H9 (cell line): ENCODE data around the gene PAK6. TPM values are rescaled to one million over a fixed set of nuclear protein-coding genes. Genes with fewer than 3 reads are reported as not detected.
A peak's percentile ranks its signal among the peaks of the same experiment; 100 is the strongest.

Source experiments
- DNase-seq: peaks from one replicate; pipeline ENCODE4 v3.0.0-alpha.2; 2017
- H2AFZ ChIP-seq: one replicate; pipeline ENCODE4 v1.6.1; 2013; ENCODE audit warnings: mild to moderate bottlenecking, low read length, control low read depth, moderate library complexity
- H2AK5ac ChIP-seq: 2 replicates; pipeline ENCODE4 v1.6.1; 2013; ENCODE audit warnings: low read length, control low read depth, mixed read lengths; ENCODE audit not compliant: insufficient read length
- H2BK120ac ChIP-seq: one replicate; pipeline ENCODE4 v1.6.1; 2013; ENCODE audit warnings: low read depth, mild to moderate bottlenecking, low read length, control low read depth, inconsistent platforms; ENCODE audit not compliant: poor library complexity, severe bottlenecking
- H2BK12ac ChIP-seq: 2 replicates; pipeline ENCODE4 v1.6.1; 2013; ENCODE audit warnings: low read length, control low read depth, mixed read lengths, low read depth; ENCODE audit not compliant: insufficient read length
- H2BK15ac ChIP-seq: 2 replicates; pipeline ENCODE4 v1.6.1; 2013; ENCODE audit warnings: low read depth, low read length, control low read depth
- H2BK20ac ChIP-seq: one replicate; pipeline ENCODE4 v1.6.1; 2013; ENCODE audit warnings: low read depth, mild to moderate bottlenecking, low read length, control low read depth, inconsistent platforms; ENCODE audit not compliant: poor library complexity, severe bottlenecking
- H2BK5ac ChIP-seq: 2 replicates; pipeline ENCODE4 v1.6.1; 2013; ENCODE audit warnings: low read length, control low read depth, mixed read lengths; ENCODE audit not compliant: insufficient read length
- H3K14ac ChIP-seq: 2 replicates; pipeline ENCODE4 v1.6.1; 2013; ENCODE audit warnings: low read length, control low read depth; ENCODE audit not compliant: insufficient read depth
- H3K18ac ChIP-seq: 2 replicates; pipeline ENCODE4 v1.6.1; 2013; ENCODE audit warnings: low read depth, mild to moderate bottlenecking, mixed read lengths, low read length, control low read depth; ENCODE audit not compliant: insufficient read length
- H3K23ac ChIP-seq: 2 replicates; pipeline ENCODE4 v1.6.1; 2013; ENCODE audit warnings: low read length, control low read depth, mixed read lengths, low read depth; ENCODE audit not compliant: insufficient read length
- H3K23me2 ChIP-seq: 2 replicates; pipeline ENCODE4 v1.6.1; 2013; ENCODE audit warnings: low read depth, mild to moderate bottlenecking, mixed read lengths, low read length, control low read depth; ENCODE audit not compliant: insufficient read length, poor library complexity, severe bottlenecking
- H3K27ac ChIP-seq: 2 replicates; pipeline ENCODE4 v1.5.1; 2013; ENCODE audit warnings: low read length, control low read depth, mixed read lengths, low read depth; ENCODE audit not compliant: insufficient read length
- H3K27me3 ChIP-seq: 2 replicates; pipeline ENCODE4 v1.6.1; 2013; ENCODE audit warnings: low read length, control low read depth, inconsistent platforms; ENCODE audit not compliant: insufficient read depth
- H3K4ac ChIP-seq: 2 replicates; pipeline ENCODE4 v1.6.1; 2013; ENCODE audit warnings: low read depth, mild to moderate bottlenecking, control low read depth, inconsistent platforms, low read length, moderate library complexity
- H3K4me1 ChIP-seq: 2 replicates; pipeline ENCODE4 v1.6.1; 2013; ENCODE audit warnings: low read length, control low read depth, inconsistent platforms; ENCODE audit not compliant: insufficient read depth
- H3K4me2 ChIP-seq: 2 replicates; pipeline ENCODE4 v1.6.1; 2013; ENCODE audit warnings: low read length, control low read depth, mixed read lengths; ENCODE audit not compliant: insufficient read length, insufficient read depth
- H3K56ac ChIP-seq: 2 replicates; pipeline ENCODE4 v1.6.1; 2013; ENCODE audit warnings: low read depth, mild to moderate bottlenecking, mixed read lengths, low read length, control low read depth; ENCODE audit not compliant: insufficient read length
- H3K79me1 ChIP-seq: 2 replicates; pipeline ENCODE4 v1.6.1; 2013; ENCODE audit warnings: low read depth, mild to moderate bottlenecking, moderate library complexity, low read length, control low read depth, inconsistent platforms; ENCODE audit not compliant: insufficient read depth, poor library complexity, severe bottlenecking
- H3K79me2 ChIP-seq: 2 replicates; pipeline ENCODE4 v1.6.1; 2013; ENCODE audit warnings: low read length, control low read depth, inconsistent platforms; ENCODE audit not compliant: insufficient read depth
- H3K9ac ChIP-seq: 2 replicates; pipeline ENCODE4 v1.6.1; 2013; ENCODE audit warnings: low read length, control low read depth, mixed read lengths; ENCODE audit not compliant: insufficient read length; ENCODE audit errors: extremely low read depth
- H3K9me3 ChIP-seq: one replicate; pipeline ENCODE4 v1.6.1; 2013; ENCODE audit warnings: low read depth, low read length, inconsistent platforms; ENCODE audit not compliant: control insufficient read depth
- H3T11ph ChIP-seq: one replicate; pipeline ENCODE4 v1.6.1; 2013; ENCODE audit warnings: mild to moderate bottlenecking, low read length, control low read depth, inconsistent platforms
- H4K20me1 ChIP-seq: one replicate; pipeline ENCODE4 v1.6.1; 2013; ENCODE audit not compliant: control insufficient read depth, insufficient read length, insufficient read depth
- H4K5ac ChIP-seq: 2 replicates; pipeline ENCODE4 v1.6.1; 2013; ENCODE audit warnings: low read depth, mild to moderate bottlenecking, mixed read lengths, low read length, control low read depth; ENCODE audit not compliant: insufficient read length
- H4K8ac ChIP-seq: replicated peaks from 2 replicates; pipeline ENCODE4 v1.6.1; 2013; ENCODE audit warnings: low read length, control low read depth, mixed read lengths, low read depth; ENCODE audit not compliant: insufficient read length
- H4K91ac ChIP-seq: 2 replicates; pipeline ENCODE4 v1.6.1; 2013; ENCODE audit warnings: low read depth, mild to moderate bottlenecking, moderate library complexity, mixed read lengths, low read length, control low read depth; ENCODE audit not compliant: insufficient read length
- H3K27ac Mint-ChIP-seq, 3 experiments: 2 replicates in 2 of 3; 3 replicates in 1 of 3; pipeline ENCODE4 v1.8.0; 2020 to 2021; ENCODE audit warnings: mixed read lengths in 3 of 3, mild to moderate bottlenecking in 1 of 3, moderate library complexity in 1 of 3
- H3K27me3 Mint-ChIP-seq: 2 replicates; pipeline ENCODE4 v1.8.0; 2021; ENCODE audit warnings: low read depth, mild to moderate bottlenecking, moderate library complexity, mixed read lengths
- H3K36me3 Mint-ChIP-seq, 3 experiments: 2 replicates in 2 of 3; 3 replicates in 1 of 3; pipeline ENCODE4 v1.8.0; 2020 to 2021; ENCODE audit warnings: low read depth in 3 of 3, mixed read lengths in 3 of 3; ENCODE audit not compliant: insufficient read depth in 1 of 3
- H3K4me1 Mint-ChIP-seq, 2 experiments: 2 replicates each; pipeline ENCODE4 v1.8.0; 2020; ENCODE audit warnings: mixed read lengths in 2 of 2
- H3K4me3 Mint-ChIP-seq, 2 experiments: 2 replicates in 1 of 2; 3 replicates in 1 of 2; pipeline ENCODE4 v1.8.0; 2020 to 2021; ENCODE audit warnings: mild to moderate bottlenecking in 2 of 2, mixed read lengths in 2 of 2, moderate library complexity in 1 of 2
- H3K9me3 Mint-ChIP-seq, 2 experiments: 2 replicates in 1 of 2; 3 replicates in 1 of 2; pipeline ENCODE4 v1.8.0; 2020; ENCODE audit warnings: mild to moderate bottlenecking in 2 of 2, mixed read lengths in 2 of 2, moderate library complexity in 1 of 2
- CTCF ChIP-seq: fragments of 200-600 bp; sonication (generic); conservative IDR thresholded peaks from 3 replicates; pipeline ENCODE4 v1.8.0; 2021; ENCODE audit warnings: antibody characterized with exemption, mild to moderate bottlenecking
- WGBS: extraction: QIAGEN DNeasy Blood & Tissue Kit; methylation state at CpG from one replicate; pipeline ENCODE4 v1.1.7; 2013; ENCODE audit warnings: missing lambda C conversion rate, low lambda C conversion rate, mixed read lengths; ENCODE audit not compliant: insufficient read length; ENCODE audit errors: extremely low coverage; 5-methylcytosine and 5-hydroxymethylcytosine counted together
- total RNA-seq: library from RNA; stranded (reverse); gene quantifications from 2 replicates; pipeline ENCODE4 v1.2.1, GENCODE V29; 2021

PAK6 gene
- total RNA-seq, 1 experiment from 2014 or later = 7.4 TPM

GRCh38 chr15:40253167-40253790, 14.4 kb downstream of the PAK6 start:
- Histone ChIP-seq H3K79me1 (no peaks in the 10 kb centered on the region), H3K9ac (no peak overlapping the region), H4K20me1 (no peaks in the 10 kb centered on the region), H3K4me1 (peaks cover 2% of the 10 kb centered on the region; the same call in 1 of the 2 replicates), H3T11ph (no peak overlapping the region), H2BK120ac (no peak overlapping the region), H3K27me3 (peaks cover 16% of the 10 kb centered on the region; the same call in 1 of the 2 replicates), H2AFZ (no peak overlapping the region), H2AK5ac (no peak overlapping the region), H3K4me2 (peak overlapping the region; percentile 45), H3K14ac (0 out of 2 replicates have a peak overlapping the region, but pooled peaks have one; percentile 39), H3K23ac (no peak overlapping the region), H3K56ac (no peak overlapping the region), H2BK5ac (no peak overlapping the region), H3K18ac (no peak overlapping the region), H4K5ac (no peak overlapping the region), H4K8ac (no peak overlapping the region), H3K4ac (no peak overlapping the region), H3K9me3 (no peaks in the 10 kb centered on the region), H3K27ac (no peak overlapping the region), H2BK15ac (no peak overlapping the region), H4K91ac (no peak overlapping the region), H3K79me2 (no peaks in the 10 kb centered on the region), H2BK20ac (no peak overlapping the region), H3K23me2 (peaks cover 9% of the 10 kb centered on the region), H2BK12ac (no peak overlapping the region)
- TF ChIP-seq CTCF = no peak
- peak overlapping the region; percentile 74 to 80 for H3K4me3 Mint-ChIP-seq
- H3K36me3 Mint-ChIP-seq = peaks cover 0 to 3% (median 2%) of the 10 kb centered on the region in 3 experiments; a peak in 2 of 7 replicates
- no peak overlapping the region for H3K27ac Mint-ChIP-seq
- H3K27me3 Mint-ChIP-seq = peaks cover 46% of the 10 kb centered on the region
- H3K9me3 Mint-ChIP-seq = no peaks in the 10 kb centered on the region; a peak in 1 of 5 replicates
- WGBS = no CpG with 5 or more reads among the region's 28 CpGs
- H3K4me1 Mint-ChIP-seq = peaks cover 16 to 20% of the 10 kb centered on the region in 2 experiments
- DNase-seq = no peak
